Measurements from ENCODE around the gene GAS2.
A peak's percentile ranks its signal among the peaks of the same experiment; 100 is the strongest.

The GAS2 gene

DNA sequence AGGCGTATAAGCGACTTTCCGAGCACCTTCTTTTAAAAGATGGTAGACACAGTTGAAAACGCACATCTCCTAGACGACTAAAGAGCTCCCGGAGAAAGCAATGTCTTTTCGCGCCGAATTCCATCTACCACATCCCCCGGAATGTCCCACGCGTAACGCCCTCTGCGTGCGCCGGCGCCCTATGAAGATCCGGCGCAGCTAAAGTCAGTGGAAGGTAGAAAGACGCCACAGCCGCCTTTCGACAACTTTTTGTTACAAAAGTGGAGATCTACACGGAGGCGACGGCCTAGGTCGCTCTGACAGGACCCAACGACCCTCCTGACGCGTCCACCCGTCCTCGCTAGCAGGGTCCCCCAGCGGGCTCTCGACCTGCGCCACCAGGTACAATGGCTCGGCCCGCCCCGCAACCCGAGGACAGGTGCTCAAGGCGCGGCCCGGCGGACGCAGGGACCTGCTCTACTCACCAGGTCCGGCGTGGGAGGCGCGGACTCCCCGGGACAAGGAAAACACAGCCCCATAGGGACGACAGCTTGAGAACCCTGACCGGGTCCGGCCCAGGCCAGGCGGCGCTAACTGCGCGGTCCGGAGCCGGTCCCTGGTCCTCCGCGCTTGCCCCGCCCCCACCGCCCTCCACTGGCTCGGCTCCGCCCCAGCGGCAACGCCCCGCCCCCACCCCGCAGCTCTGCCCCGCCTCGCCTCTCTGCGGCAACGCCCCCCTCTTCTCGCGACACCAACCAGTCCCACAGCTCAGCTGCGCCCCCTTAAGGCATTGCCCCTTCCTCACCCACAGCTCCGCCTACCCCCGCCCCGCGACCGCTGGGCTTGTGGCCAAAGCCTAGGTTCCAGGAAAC is 163.0 kb downstream of the GAS2 start, which contains the start of gene SVIP:
Gene SVIP (minus strand): TSS at position 571 of the 851 bp plus-strand sequence. CDS start 53 bp downstream, at position 518.
- Mint-ChIP-seq H3K9me3 (no peaks in the 10 kb centered on the region), H3K4me3 (peak within 1 kb of the TSS; percentile 79), H3K4me1 (peaks cover 8% of the 10 kb centered on the region), H3K27ac (peak within 1 kb of the TSS; percentile 74), H3K36me3 (peaks cover 26% of the 10 kb centered on the region)
- peak; percentile 89 for ATAC-seq
- DNase-seq (ENCODE audit: low spot score in 2 of 2): peak; percentile 90 to 96

DNA sequence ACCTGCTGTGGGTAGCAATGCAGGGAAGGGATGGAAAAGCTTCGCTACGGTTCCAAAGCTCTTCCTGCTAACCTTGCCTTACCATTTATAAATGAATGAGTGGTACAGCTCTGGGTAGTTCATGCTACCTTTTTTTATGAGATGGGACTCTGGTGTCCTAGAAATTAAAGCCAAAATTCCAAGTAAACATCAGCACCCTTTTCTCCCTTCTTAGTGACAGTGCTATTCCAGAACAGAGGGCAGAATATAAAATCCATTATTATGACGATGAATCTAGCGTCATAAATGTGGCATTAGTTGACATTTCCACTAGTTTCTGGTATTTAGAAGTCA is 163.6 kb downstream of the GAS2 start:
- Mint-ChIP-seq H3K4me1 (peaks cover 8% of the 10 kb centered on the region), H3K4me3 (peak overlapping the region; percentile 79), H3K9me3 (no peaks in the 10 kb centered on the region), H3K36me3 (peaks cover 20% of the 10 kb centered on the region), H3K27ac (peak overlapping the region; percentile 74)
- DNase-seq (ENCODE audit: low spot score in 2 of 2) (no peak), ATAC-seq (no peak)

DNA sequence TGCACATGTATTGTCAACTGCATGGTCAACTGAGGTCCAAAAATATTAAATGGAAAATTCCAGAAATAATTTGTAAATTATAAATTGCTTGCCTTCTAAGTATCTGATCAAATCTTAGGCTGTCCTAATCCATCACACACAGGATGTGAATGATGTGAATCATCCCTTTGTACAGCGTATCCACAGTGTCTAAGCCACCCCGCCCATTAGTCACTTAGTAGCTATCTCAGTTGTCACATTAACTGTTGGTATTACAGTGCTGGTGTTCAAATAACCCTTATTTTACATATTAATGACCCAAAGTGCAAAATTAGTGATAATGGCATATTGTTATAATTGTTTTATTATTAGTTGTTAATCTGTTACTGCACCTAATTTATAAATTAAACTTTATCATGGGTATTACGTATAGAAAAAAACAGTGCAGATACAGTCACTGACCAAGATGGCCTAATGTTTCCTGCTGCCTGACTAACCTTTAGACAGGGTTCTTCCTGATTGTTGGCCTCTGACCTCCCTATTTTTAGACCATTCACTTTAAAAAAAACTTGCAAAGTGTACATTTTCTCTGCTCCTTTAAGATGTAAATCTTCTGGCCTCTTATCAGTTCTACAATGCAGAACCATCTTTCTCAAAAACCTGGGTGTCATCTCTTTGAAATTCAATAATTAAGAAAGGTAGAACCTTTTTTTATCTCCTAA is 166.1 kb downstream of the GAS2 start:
- DNase-seq (ENCODE audit: low spot score in 2 of 2): no peak
- ATAC-seq: peak; percentile 50
- H3K36me3 Mint-ChIP-seq: peaks cover under 1% of the 10 kb centered on the region
- H3K4me1 Mint-ChIP-seq: peaks cover 8% of the 10 kb centered on the region
- H3K9me3 Mint-ChIP-seq: no peaks in the 10 kb centered on the region
- H3K4me3 Mint-ChIP-seq: no peak overlapping the region
- H3K27ac Mint-ChIP-seq: no peak overlapping the region

DNA sequence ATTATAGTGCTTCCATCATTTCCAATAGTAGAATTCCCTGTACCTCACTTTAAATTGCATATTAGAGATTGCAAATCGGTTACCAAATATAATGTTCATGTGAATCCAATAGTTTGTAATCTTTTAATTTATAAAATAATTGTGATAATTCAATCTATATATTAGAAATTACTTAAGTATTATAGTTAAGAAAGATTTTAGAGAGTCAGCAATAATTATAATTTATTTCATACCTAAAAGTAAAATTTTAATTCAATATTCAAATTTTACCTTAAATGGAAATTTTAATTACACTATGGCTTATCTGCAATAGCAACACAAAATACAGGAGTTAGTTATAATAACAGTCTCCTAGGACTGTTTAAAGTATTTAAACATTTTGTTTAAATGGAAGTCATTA is 180.3 kb downstream of the GAS2 start:
- no peak for ATAC-seq

DNA sequence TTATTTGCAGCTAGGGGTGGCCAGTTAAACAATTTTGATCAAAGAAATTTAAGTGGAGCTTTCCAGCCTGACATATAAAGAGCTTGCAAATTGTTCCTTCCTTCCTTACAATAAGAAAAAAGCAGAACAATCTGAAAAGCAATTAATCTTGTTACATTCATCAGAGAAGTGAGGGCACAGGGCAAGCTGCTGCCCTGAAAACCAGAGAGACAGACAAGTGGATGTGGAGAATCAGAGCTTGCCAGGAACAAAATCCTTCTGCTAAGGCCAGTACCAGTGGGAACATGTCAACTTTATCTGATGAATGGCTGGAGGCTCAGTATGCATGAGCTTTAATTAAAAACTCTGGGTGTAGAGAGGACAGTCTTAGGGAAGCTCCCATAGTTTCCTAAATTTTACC is 185.1 kb downstream of the GAS2 start:
- H3K9me3 Mint-ChIP-seq: no peaks in the 10 kb centered on the region
- no peak overlapping the region for H3K27ac Mint-ChIP-seq
- DNase-seq (ENCODE audit: low spot score in 2 of 2) (no peak), ATAC-seq (no peak)
- no peaks in the 10 kb centered on the region for H3K36me3 Mint-ChIP-seq
- no peak overlapping the region for H3K4me3 Mint-ChIP-seq
- H3K4me1 Mint-ChIP-seq: no peaks in the 10 kb centered on the region

More for the DNA sequence above, 180.3 kb downstream of the GAS2 start:
- H3K4me1 Mint-ChIP-seq: no peaks in the 10 kb centered on the region
- H3K36me3 Mint-ChIP-seq: no peaks in the 10 kb centered on the region
- no peak for DNase-seq (ENCODE audit: low spot score in 2 of 2)
- no peak overlapping the region for H3K27ac Mint-ChIP-seq
- no peaks in the 10 kb centered on the region for H3K9me3 Mint-ChIP-seq
- no peak overlapping the region for H3K4me3 Mint-ChIP-seq

DNA sequence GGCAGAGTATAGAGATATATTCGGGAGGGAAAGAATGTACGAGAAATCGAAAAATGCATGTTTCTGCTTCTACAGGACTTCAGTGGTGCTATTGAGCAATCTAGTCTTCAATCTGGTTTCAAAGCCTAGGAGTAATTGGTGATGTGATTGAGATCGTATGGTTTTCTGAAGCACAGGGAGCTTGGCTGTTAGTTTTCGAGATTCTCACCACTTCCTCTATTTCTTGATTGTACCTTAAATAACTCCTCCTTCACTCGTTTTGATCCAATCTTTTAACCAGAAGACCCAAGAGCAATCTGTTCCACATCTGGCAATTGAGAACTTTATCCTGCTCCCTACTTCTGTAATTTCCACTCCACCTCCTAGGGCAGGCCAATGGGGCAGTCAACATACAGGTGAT is 193.3 kb downstream of the GAS2 start:
- H3K4me1 Mint-ChIP-seq: no peaks in the 10 kb centered on the region
- H3K4me3 Mint-ChIP-seq: no peak overlapping the region
- no peak overlapping the region for H3K27ac Mint-ChIP-seq
- ATAC-seq (no peak), DNase-seq (ENCODE audit: low spot score in 2 of 2) (no peak)
- H3K36me3 Mint-ChIP-seq: no peaks in the 10 kb centered on the region
- no peaks in the 10 kb centered on the region for H3K9me3 Mint-ChIP-seq

DNA sequence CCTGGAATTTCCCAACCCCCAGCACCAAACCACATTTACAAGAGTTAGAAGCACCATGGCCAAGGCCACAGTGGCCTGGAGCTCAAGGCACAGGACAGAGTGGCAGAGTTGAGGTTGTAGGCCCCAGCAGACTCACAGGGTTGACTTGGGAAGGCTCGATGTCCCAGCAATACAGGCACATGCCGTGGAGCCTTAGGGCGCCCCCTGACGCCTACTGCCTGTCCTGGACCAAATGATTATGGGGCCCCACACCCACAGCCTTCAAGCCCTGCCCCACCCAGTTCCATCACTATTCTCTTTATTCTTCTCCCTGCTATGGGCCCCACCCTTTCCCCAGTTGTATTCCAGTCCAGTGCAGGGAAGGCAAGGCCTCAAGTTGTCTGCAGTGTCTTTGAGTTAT is 193.8 kb downstream of the GAS2 start, which contains the start of gene CCDC179:
Gene CCDC179 (minus strand): TSS at position 234 of the 400 bp plus-strand sequence. CDS start 53 bp downstream, at position 181.
- H3K27ac Mint-ChIP-seq: no peak within 1 kb of the TSS
- DNase-seq (ENCODE audit: low spot score in 2 of 2) (no peak), ATAC-seq (peak; percentile 16)
- no peak within 1 kb of the TSS for H3K4me3 Mint-ChIP-seq
- H3K4me1 Mint-ChIP-seq: no peaks in the 10 kb centered on the region
- H3K36me3 Mint-ChIP-seq: no peaks in the 10 kb centered on the region
- H3K9me3 Mint-ChIP-seq: no peaks in the 10 kb centered on the region

Measured in stimulated activated effector memory CD8-positive, alpha-beta T cell treated with anti-CD3 and anti-CD28 coated beads, Interleukin-12 subunit alpha, Interleukin-12 subunit beta, amount 100 ng/mL, for 72 hours (primary cell).